ENCODE data around the gene TBC1D9. TPM values are rescaled to one million over a fixed set of nuclear protein-coding genes. Genes with fewer than 3 reads are reported as not detected.

TBC1D9 gene
- total and polyA plus RNA-seq, 8 donors = 4.9 to 38.2 (median 12.2) TPM

- H3K27ac ChIP-seq = no peak overlapping the region
- H3K27me3 ChIP-seq = no peaks in the 10 kb centered on the region
- no peaks in the 10 kb centered on the region for H3K4me1 ChIP-seq
- peak in 1 of 2 donors; percentile 68 for DNase-seq
- intact Hi-C loops (cut with DNase I; ENCODE audit: low total_unique reads) = no loop called here
- H3K9me3 ChIP-seq = no peaks in the 10 kb centered on the region
- 52 to 60% (median 58%) methylated on average over 8 of the region's 8 CpGs for WGBS, 5 donors
- peaks cover 14 to 77% (median 60%) of the 10 kb centered on the region in 4 donors for H3K36me3 ChIP-seq
- H3K4me3 ChIP-seq = no peak overlapping the region
- TF ChIP-seq EP300 (IDR thresholded peaks at IDR 0.05) (no peak), CTCF (IDR thresholded peaks at IDR 0.05) (no peak), POLR2A (IDR thresholded peaks at IDR 0.05) (no peak), POLR2AphosphoS5 (IDR thresholded peaks at IDR 0.05) (no peak)
Observed at GRCh38 chr4:140653718-140654494, 102.3 kb downstream of the TBC1D9 start.

- WGBS, 5 donors = 89 to 95% (median 91%) methylated on average over 2 of the region's 2 CpGs
- no peak overlapping the region for H3K4me3 ChIP-seq
Observed at GRCh38 chr4:140652601-140653000, 103.6 kb downstream of the TBC1D9 start.

GRCh38 chr4:140648716-140649308, 107.4 kb downstream of the TBC1D9 start:
- Histone ChIP-seq H3K27me3 (no peaks in the 10 kb centered on the region), H3K4me1 (no peaks in the 10 kb centered on the region), H3K9me3 (no peaks in the 10 kb centered on the region), H3K4me3 (no peak overlapping the region), H3K36me3 (peaks cover 8 to 77% (median 55%) of the 10 kb centered on the region in 4 donors), H3K27ac (no peak overlapping the region)
- TF ChIP-seq EP300 (IDR thresholded peaks at IDR 0.05) (no peak), POLR2AphosphoS5 (IDR thresholded peaks at IDR 0.05) (no peak), CTCF (IDR thresholded peaks at IDR 0.05) (no peak), POLR2A (IDR thresholded peaks at IDR 0.05) (no peak)
- 87 to 96% (median 94%) methylated on average over 2 of the region's 2 CpGs for WGBS, 5 donors
- intact Hi-C loops (cut with DNase I; ENCODE audit: low total_unique reads) = no loop called here
- no peak for DNase-seq

More at GRCh38 chr4:140652601-140653000, 103.6 kb downstream of the TBC1D9 start:
- no peak for TF ChIP-seq EP300 (IDR thresholded peaks at IDR 0.05)
- no peak for TF ChIP-seq POLR2A (IDR thresholded peaks at IDR 0.05)
- TF ChIP-seq CTCF (IDR thresholded peaks at IDR 0.05) = no peak
- TF ChIP-seq POLR2AphosphoS5 (IDR thresholded peaks at IDR 0.05) = no peak
- Histone ChIP-seq H3K27ac (no peak overlapping the region), H3K4me1 (no peaks in the 10 kb centered on the region), H3K36me3 (peaks cover 13 to 70% (median 48%) of the 10 kb centered on the region in 4 donors), H3K27me3 (no peaks in the 10 kb centered on the region), H3K9me3 (no peaks in the 10 kb centered on the region)
- DNase-seq = no peak
- intact Hi-C loops (cut with DNase I; ENCODE audit: low total_unique reads) = no loop called here

GRCh38 chr4:140645614-140646412, 110.4 kb downstream of the TBC1D9 start:
- Histone ChIP-seq H3K36me3 (peaks cover 0 to 63% (median 51%) of the 10 kb centered on the region in 4 donors), H3K4me1 (peaks cover 0 to 13% (median 7%) of the 10 kb centered on the region in 4 donors), H3K27ac (no peak overlapping the region), H3K27me3 (no peaks in the 10 kb centered on the region), H3K4me3 (no peak overlapping the region), H3K9me3 (no peaks in the 10 kb centered on the region)
- 60 to 72% (median 64%) methylated on average over 9 of the region's 9 CpGs for WGBS, 5 donors
- intact Hi-C loops (cut with DNase I; ENCODE audit: low total_unique reads) = no loop called here
- DNase-seq = no peak
- TF ChIP-seq CTCF (IDR thresholded peaks at IDR 0.05) = no peak
- TF ChIP-seq EP300 (IDR thresholded peaks at IDR 0.05) = no peak
- no peak for TF ChIP-seq POLR2A (IDR thresholded peaks at IDR 0.05)
- no peak for TF ChIP-seq POLR2AphosphoS5 (IDR thresholded peaks at IDR 0.05)
